Measurements from ENCODE around the gene BTG3. TPM values are rescaled to one million over a fixed set of nuclear protein-coding genes. Genes with fewer than 3 reads are reported as not detected.

Gene BTG3
- total RNA-seq, result 10.0 and 13.2 TPM in 2 replicates

GRCh38 chr21:17612565-17613241 is at the start of gene BTG3:
Gene BTG3, minus strand, starts transcription at chr21:17612901. Its CDS starts 3,757 bp downstream, at chr21:17609144.

Other genes starting within 250 kb of the BTG3 start
- 39.4 and 71.3 TPM in 2 replicates for gene CXADR, start 99.9 kb downstream of the BTG3 start, total RNA-seq
- gene C21orf91, start 206.5 kb upstream of the BTG3 start, total RNA-seq, result 10.6 and 15.0 TPM in 2 replicates